AG08395 (cell line): Measurements from ENCODE around the gene LUM.
"Not testable (repeated sequence)": the region's sequence is repeated elsewhere in the genome, so short reads cannot be mapped to it uniquely, and the experiment has no call there.

Experiments
- DNase-seq: peaks from one replicate; pipeline ENCODE4 v3.0.0; 2012; ENCODE audit warnings: mixed read lengths, low spot score

Gene LUM

GRCh38 chr12:91109581-91110310, 1.5 kb downstream of the LUM start:
- no peak for DNase-seq

- peak; percentile 37 for DNase-seq
These were observed 2.1 kb downstream of the LUM start for GRCh38 chr12:91109148-91109564.

GRCh38 chr12:91108196-91108755, 3.0 kb downstream of the LUM start:
- DNase-seq, result no peak

GRCh38 chr12:91106283-91106682, 5.0 kb downstream of the LUM start:
- DNase-seq, result no peak

- no peak for DNase-seq
These were observed 5.5 kb downstream of the LUM start for GRCh38 chr12:91105807-91106206.

- no peak for DNase-seq
These were observed 6.4 kb downstream of the LUM start for GRCh38 chr12:91104812-91105466.

GRCh38 chr12:91103624-91104023, 7.7 kb downstream of the LUM start:
- DNase-seq, result no peak

- DNase-seq, result no peak
These were observed 8.2 kb downstream of the LUM start for GRCh38 chr12:91103101-91103500.

- DNase-seq, result no peak
These were observed 10.4 kb downstream of the LUM start for GRCh38 chr12:91100906-91101305.

- no peak for DNase-seq
These were observed 11.5 kb downstream of the LUM start for GRCh38 chr12:91099836-91100235.

- DNase-seq, result no peak
These were observed 12.0 kb downstream of the LUM start for GRCh38 chr12:91099341-91099740.

- DNase-seq, result peak; percentile 80
These were observed 12.4 kb downstream of the LUM start for GRCh38 chr12:91098941-91099340.

GRCh38 chr12:91098461-91098860, 12.8 kb downstream of the LUM start:
- no peak for DNase-seq

- no peak for DNase-seq
These were observed 16.3 kb downstream of the LUM start for GRCh38 chr12:91094957-91095356.

- no peak for DNase-seq
These were observed 17.1 kb downstream of the LUM start for GRCh38 chr12:91094032-91094662.

GRCh38 chr12:91093341-91093740, 18.0 kb downstream of the LUM start:
- DNase-seq, result no peak

- no peak for DNase-seq
These were observed 19.2 kb downstream of the LUM start for GRCh38 chr12:91091916-91092715.

- not testable (repeated sequence) for DNase-seq
These were observed 21.3 kb downstream of the LUM start for GRCh38 chr12:91089953-91090352.

- no peak for DNase-seq
These were observed 31.3 kb downstream of the LUM start for GRCh38 chr12:91080041-91080440.

GRCh38 chr12:91078501-91078900, 32.8 kb downstream of the LUM start:
- no peak for DNase-seq

GRCh38 chr12:91077228-91077954, 33.9 kb downstream of the LUM start:
- no peak for DNase-seq
